HG03108 (cell line): ENCODE measurements around the gene LSM3.

ENCODE experiments used
- ATAC-seq: cut with Tn5 transposase; IDR thresholded peaks from one replicate; pipeline ENCODE4 v1.9.1; 2021; ENCODE audit warnings: moderate library complexity; ENCODE audit not compliant: unreplicated experiment

Gene LSM3

GRCh38 chr3:14236902-14237301 is 58.3 kb downstream of the LSM3 start:
- ATAC-seq = no peak

GRCh38 chr3:14237457-14237856 is 58.8 kb downstream of the LSM3 start:
- ATAC-seq = no peak

DNA sequence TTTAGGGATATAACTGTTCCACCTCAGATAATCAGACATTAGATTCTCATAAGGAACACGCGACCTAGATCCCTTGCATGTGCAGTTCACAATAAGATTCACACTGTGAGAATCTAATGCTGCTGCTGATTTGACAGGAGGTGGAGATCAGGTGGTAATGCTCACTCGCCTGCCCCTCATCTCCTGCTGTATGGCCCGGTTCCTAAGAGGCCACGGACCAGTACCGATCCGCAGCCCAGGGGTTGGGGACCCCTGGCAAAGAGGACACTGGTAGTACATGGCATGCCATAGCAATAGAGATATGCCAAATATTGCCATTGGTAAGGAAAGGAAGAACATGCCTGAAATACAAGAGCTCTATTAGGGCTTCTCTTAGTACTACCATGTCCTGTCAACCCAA is 59.7 kb downstream of the LSM3 start:
- no peak for ATAC-seq

- no peak for ATAC-seq
Measured at GRCh38 chr3:14238930-14239329, 60.3 kb downstream of the LSM3 start.

GRCh38 chr3:14239940-14240339 is 61.3 kb downstream of the LSM3 start:
- no peak for ATAC-seq

DNA sequence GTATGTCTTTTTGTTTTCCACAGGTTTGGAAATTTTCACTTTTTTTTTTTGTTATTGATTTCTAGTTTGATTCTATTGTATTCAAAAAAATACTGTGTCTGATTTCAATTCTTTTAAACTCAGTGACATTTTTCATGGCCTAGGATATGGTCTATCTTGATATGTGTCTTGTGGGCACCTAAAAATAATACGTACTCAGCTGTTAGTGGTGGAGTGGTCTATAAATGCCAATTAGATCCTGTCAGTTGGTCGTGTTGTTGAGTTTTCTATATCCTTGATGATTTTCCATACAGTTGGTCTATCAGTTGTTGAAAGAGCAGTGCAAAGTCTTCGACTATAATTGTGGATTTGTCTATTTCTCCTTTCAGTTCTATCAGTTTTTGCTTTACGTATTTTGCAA is 61.7 kb downstream of the LSM3 start:
- no peak for ATAC-seq

DNA sequence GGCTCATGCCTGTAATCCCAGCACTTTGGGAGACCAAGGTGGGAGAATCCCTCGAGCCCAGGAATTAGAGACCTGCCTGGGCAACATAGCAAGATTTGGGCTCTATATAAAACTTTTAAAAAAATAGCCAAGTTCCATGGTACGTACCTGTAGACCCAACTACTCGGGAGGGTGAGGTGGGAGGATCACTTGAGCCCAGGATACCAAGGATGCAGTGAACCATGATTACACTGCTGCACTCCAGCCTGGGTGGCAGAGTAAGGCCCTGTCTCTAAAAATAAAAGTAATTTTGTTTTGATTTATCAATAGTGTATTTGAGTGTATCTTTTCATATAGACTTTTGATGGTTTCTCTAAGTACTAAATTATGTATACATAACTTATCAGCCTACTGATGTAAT is 63.1 kb downstream of the LSM3 start:
- no peak for ATAC-seq

DNA sequence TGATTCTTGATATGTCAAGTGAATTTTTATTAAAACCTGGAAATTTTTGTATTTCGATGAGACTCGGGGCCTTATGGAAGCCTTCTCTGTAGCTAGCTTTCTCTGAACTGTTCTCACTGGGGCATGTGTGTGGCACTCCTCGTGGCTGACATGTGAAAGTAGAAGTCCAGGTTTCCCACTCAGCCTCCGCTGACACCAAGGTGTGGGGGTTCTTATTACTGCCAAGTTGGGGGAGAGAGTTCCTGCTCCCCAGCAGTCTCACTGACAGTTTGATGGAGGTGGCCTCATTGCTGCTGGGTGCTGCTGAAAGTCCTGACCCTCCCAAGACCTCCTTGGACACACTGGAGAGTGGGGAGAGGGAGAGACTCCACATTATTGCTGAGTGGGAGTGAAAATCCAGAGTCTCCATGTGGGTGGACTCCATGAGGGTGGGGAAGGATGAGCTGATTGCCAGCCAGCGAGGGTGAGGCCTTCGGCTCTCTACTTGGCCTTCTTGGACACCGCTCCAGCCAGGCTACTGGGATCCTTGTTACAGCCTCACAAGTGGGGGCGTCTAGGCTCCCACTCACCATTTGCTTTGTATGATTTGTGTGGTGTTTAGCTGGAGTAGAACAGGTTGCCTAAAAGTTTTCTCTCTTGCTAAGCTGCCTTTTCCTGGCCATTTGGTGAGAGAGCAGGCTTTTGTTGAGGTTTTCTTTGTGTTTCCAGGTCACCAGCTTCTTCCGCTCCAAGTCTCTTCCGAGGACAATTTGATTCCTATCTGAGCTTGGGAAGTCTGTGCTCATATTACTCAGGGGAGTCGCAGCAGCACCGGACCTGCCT is 64.1 kb downstream of the LSM3 start:
- no peak for ATAC-seq

DNA sequence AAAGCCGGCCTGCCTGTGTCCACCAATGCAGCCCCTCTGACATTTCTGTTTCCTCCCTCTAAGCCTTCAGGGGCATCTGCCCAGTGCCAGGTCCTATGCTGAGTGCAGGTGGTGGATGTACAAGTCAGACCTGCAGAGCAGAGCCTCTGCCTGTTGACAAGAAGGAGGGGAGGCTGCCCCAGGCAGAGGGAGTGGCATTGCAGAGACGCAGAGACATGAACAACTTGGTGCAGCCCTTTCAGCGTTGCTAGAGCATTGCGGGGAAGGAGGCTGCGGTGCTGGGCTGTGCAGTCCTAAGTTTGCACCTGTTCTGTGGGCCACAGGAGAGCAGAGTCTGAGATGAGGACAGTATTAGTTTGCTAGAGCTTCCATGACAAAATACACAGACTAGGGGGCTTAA is 65.2 kb downstream of the LSM3 start:
- ATAC-seq = no peak

GRCh38 chr3:14244521-14245247 is 66.1 kb downstream of the LSM3 start:
- no peak for ATAC-seq

DNA sequence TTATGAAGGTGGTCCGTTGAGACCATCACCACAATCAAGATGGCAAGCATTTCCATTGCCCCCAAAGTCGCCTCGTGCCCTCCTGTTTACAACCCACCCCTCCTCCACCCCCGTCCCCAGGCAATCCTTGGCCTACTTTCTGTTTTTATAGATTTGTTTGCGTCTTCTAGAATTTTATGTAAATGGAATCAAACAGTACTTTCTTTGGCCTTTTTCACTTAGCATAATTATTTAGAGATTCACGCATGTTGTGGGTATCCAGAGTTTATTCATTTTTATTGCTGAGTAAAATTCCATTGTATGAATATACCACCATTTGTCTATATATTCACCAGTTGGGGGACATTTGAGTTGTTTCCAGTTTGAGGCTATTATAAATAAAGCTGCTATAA is 66.6 kb downstream of the LSM3 start:
- no peak for ATAC-seq

- ATAC-seq = no peak
Measured at GRCh38 chr3:14245822-14246221, 67.2 kb downstream of the LSM3 start.

DNA sequence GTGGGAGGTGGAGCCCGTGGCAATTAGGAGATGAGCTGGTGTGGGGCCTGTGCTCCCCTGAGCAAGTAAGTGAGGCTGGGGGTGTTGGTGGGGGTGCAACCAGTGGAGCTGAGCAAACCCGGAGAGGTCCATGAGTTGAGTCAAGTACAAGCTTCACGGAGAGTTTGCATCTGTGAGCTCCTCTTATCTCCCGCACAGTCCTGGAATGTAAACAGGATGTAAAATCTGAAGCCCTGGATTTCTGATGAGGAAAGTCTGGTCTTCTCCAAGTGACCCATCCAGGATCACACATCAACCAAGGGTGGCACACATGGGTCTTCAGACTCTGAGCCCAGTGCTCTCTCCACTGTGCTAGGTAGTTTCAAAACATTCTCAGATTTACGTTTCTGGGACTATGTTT is 67.8 kb downstream of the LSM3 start:
- no peak for ATAC-seq

GRCh38 chr3:14248477-14248848 is 69.8 kb downstream of the LSM3 start:
- no peak for ATAC-seq

- no peak for ATAC-seq
Measured at GRCh38 chr3:14248849-14249523, 70.4 kb downstream of the LSM3 start.
